Esophagus mucosa (tissue), 1 donor: ENCODE results near the gene HMMR. TPM values are rescaled to one million over a fixed set of nuclear protein-coding genes. Genes with fewer than 3 reads are reported as not detected.
"Not testable (repeated sequence)": the region's sequence is repeated elsewhere in the genome, so short reads cannot be mapped to it uniquely, and the experiment has no call there.

Experiments
- ATAC-seq: fragments of 200-7000 bp; cut with Tn5 transposase; one replicate; pipeline ENCODE4 v1.9.1; 2020
- total RNA-seq: library from RNA; stranded (reverse); gene quantifications from one replicate; pipeline ENCODE4 v1.2.4, GENCODE V29; 2023
- donor health status: DM: yes; HTN: yes; CAD: no.

HMMR gene
- total RNA-seq, 1 donor from 2014 or later = 9.8 TPM

DNA sequence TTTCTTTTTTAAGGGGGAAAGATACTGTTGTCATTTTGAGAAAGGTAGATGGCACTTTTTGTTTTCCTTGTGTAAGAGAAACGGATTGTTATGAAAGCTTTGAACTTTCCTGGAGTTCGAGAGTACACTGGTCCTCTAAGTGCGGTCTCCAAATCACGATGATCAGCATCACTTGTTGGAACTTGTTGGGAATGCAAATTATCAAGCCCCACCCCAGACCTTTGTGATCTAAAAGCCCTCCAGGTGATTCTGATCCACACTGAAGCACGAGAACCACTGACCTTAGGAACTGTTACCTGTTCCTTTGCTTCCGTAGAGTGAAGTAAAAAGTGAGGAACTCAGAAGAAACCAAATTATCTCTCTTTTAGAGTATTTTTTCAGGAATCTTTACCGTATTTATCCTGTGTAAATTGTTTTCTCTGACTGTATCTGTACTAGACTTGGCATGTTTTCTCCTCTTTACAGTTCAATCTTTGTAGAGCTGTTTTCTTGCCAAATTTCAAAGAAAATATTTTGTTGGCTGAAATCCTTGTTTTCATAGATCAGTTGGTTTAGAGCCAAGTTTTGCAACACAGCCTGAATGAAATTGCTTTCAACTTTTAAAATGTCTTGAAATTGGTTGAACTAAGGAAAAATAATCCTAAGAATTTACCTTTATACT lies 49.0 kb downstream of the HMMR start:
- peak; percentile 68 for ATAC-seq

DNA sequence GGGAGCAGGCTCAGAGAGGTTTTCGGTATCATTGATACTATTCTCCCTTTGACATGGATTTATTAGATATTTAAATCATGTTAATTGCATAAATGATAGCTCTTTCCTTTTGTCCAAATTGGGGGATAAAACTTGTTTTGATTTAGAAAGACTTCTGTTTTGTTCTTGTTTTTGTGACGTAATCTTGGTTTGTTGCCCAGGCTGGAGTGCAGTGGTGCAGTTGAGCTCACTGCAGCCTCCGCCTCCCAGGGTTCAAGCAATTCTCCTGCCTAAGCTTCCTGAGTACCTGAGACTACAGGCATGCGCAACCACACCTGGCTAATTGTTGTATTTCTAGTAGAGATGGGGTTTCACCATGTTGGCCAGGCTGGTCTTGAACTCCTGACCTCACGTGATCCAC lies 52.1 kb downstream of the HMMR start:
- ATAC-seq = no peak

DNA sequence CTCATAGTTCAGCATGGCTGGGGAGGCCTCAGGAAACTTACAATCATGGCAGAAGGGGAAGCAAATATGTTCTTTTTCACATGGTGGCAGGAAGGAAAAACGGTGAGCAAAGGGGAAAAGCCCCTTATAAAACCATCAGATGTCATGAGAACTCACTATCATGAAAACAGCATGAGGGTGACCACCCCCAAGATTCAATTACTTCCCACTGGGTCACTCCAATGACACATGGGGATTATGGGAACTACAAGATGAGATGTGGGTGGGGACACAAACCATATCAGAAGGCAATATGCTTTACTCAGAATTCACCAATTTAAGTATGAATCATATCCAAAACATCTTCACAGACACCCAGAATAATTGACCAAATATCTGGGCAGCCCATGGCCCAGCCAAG lies 64.7 kb downstream of the HMMR start:
- ATAC-seq = no peak

DNA sequence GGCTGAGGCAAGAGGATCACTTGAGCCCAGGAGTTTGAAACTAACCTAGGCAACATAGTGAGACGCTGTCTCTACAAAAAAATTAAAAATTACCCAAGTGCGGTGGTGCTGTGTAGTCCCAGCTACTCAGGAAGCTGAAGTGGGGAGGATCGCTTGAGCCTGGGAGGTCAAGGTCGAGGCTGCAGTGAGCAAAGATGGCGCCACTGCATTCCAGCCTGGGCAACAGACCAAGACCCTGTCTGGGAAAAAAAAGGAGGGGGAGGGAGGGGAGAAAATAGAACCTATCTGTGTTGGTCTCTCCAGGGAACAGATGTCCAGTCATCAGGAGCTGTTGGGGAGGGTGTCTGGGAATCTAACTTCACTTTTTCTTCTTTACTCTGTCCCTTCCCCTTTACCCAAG lies 69.3 kb downstream of the HMMR start:
- no peak for ATAC-seq

DNA sequence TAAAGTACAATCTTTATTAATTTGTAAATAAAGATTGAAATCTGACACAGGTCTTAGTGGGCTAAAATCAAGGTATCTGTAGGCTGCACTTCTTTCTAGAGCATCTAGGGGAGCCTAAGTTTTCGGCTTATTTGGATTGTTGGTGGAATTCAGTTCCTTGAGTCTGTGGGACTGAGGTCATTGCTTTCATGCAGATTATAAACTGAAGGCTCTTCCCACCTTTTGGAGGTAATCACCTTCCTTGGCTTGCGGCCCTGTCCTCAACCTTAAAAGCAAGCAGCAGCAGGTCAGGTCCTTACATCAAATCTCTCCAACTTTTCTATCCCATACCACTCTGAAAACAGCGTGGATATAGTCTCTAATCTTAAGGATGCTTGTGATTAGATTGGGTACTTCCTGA lies 70.8 kb downstream of the HMMR start:
- no peak for ATAC-seq

DNA sequence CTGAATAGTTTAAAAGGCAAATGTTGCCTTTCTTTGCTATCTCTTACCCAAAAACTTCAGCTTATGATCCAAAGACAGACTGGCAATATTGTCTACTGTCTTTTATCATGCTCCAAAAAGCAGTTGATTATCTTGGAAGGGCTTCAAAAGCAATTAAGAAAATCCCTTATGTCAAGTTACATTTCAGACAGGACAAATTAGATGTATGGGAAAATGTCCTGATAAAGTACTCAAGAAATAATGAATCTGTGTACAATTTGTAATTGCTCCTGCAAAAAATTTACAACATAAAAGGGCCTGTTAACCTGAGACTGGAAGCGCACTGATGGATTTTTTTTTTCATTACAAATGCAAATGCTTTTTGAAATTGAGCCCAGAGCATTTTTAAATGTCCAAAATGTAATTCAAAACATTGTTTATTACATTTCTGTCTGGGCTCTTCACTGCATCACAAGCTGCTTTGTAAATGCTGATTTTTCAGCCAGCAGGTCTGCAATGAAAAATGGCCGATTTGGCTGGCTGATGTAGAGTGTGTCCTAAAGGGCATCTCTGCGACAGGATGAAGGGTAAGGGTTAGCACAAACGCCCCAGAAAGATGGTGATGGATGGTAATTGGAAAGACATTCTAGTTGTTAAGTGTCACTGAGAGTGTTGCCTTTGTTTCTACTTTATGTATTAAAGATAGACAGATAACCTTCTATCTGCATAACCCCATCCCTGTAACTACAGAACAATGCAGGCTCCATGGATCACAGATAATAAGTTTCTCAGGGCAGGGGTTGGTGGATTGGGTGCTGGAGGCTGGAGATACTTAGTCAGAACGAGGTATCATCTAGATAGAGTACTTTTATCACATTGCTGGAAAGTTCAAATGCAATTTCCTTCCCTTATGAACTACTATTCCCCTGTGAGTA lies 72.0 kb downstream of the HMMR start:
- no peak for ATAC-seq

DNA sequence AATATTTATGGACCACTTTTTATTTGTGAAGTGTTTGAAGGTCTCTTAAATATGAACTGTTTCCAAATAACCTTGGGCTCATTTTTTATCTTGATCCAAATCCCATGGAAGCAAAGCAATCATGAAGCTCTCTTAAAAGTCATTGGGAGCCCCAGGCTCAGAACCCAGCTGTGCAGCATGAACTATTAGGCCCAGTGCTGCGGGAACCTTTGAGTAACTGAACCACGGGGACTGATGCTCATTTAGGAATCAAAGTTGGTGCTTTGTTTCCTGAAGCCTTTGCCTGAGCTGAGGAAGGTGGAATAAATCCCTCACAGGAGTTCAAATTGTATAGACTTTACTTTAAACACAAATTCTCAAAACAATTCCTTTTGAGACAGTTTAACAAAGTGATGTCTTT lies 72.8 kb downstream of the HMMR start:
- no peak for ATAC-seq

DNA sequence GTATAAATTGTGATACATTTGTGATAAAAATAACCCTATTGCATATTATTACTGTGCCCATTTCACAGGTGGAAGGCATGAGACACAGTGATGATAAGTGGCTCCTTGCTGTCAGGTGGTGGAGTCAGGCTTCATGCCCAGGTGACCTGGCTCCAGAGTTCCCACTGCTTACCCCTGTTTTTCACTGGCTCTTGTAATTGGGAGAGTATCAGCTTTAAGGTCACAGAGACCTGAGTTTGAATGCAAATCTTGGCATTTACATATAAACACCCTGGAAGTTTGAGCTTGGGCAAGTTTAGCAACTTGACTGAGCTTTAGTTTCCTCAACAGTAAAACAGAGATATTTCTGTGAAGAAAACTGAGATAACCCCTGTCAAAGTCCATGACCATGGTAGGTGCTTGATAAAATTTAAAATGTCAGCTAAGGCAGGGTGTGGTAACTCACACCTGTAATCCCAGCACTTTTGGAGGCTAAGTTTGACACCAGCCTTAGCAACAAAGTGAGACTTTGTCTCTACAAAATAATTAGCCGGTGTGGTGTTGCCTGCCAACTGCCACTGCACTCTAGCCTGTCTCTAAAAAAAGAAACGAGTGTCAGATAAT lies 74.2 kb downstream of the HMMR start:
- no peak for ATAC-seq

DNA sequence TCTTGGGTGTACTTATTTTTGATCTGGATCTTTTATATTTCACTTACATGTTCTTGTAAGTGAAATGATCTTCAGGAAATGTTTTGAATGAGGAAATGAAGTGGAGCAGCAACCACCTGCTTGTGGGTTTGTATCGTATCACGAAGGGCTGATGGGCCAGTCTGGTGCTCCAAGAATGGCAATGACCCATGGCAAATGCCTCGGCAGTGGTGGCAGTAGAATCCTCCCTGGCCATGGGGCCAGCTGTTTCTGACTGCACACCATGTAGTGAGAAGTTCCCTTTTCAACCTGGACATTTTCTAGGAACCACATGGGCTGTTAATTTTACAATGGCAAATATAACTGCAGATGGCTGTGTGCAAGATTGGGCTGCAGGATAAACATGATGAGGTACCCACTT lies 74.9 kb downstream of the HMMR start:
- no peak for ATAC-seq

DNA sequence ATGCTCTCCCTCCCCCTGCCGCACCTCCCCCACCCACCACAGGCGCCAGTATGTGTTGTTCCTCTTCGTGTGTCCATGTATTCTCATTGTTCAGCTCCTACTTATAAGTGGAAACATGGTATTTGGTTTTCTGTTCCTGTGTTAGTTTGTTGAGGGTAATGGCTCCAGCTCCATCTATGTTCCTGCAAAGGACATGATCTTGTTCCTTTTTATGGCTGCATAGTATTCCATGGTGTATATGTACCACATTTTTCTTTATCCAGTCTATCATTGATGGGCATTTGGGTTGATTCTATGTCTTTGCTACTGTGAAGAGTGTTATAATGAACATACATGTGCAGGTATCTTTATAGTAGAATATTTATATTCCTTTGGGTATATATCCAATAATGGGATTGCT lies 76.0 kb downstream of the HMMR start:
- ATAC-seq = not testable (repeated sequence)

DNA sequence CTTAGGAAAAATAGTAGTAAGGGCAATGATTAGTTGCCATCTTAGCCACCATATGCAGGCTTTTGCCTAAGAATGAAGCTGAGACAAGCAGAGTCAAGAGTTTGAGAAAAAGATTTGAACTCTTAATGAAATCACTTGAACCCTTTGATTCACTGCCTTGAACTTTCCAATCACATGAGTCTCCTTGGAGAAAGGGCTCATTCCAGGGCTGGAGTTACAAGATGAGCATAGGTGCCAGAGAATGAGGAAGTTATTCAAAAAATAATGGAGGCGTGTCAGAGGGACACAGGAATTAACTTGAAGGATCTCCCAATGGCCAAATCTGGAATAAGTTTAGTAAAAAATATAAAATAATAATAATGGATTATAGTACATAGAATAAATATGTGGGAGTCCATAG lies 80.3 kb downstream of the HMMR start:
- ATAC-seq = no peak

Other genes with a start within 250 kb of the HMMR start
- gene CCNG1, start 23.0 kb upstream of the HMMR start, total RNA-seq = 73.5 TPM
- 27.7 TPM for gene NUDCD2, start 530 bp upstream of the HMMR start, total RNA-seq
- 32.5 TPM for gene MAT2B, start 45.0 kb downstream of the HMMR start, total RNA-seq